Adrenal gland (tissue), 5 donors: ENCODE data around the gene BHLHE23.

Source experiments
- POLR2A ChIP-seq, 2 donors: fragments of 450-650 bp; IDR thresholded peaks; one replicate each; pipeline ENCODE4 v1.6.1; 2017; ENCODE audit warnings: antibody characterized with exemption in 2 of 2, mild to moderate bottlenecking in 2 of 2, moderate library complexity in 1 of 2
- TF ChIP-seq, protein P1 (sequence below), 6 experiments: fragments of 450-650 bp in 4 of 6; fragments of 200-600 bp in 2 of 6; sonication (generic) in 1 of 6; IDR thresholded peaks; 1 replicate in 5 of 6; 2 replicates in 1 of 6; pipeline versions ENCODE4 v1.5.1 to v1.8.0; 2016 to 2021; ENCODE audit warnings: antibody characterized with exemption in 6 of 6, mild to moderate bottlenecking in 2 of 6, moderate library complexity in 1 of 6
- donor health status: DM: no; HTN: no; CAD: no.

DNA sequence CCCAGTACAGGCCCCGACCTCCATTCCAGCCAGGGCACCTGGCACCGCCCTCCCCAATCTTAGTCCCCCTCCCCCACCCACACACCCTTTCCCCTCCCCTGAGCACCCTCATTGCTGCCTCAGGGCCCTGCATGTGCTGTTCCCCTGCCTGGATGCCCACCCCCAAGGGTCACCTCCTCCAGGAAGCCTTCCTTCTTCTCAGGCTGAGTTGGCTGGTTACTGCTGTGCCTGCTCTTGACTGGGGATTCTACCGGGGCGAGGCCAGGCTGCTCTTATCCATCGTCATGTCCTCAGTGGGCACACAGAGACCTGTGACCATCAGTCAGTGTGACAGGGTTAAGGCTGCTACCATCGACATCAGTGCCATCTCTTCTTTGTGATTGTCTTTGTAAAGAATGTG, 23.6 kb downstream of the BHLHE23 start:
- TF ChIP-seq, protein P1, sequence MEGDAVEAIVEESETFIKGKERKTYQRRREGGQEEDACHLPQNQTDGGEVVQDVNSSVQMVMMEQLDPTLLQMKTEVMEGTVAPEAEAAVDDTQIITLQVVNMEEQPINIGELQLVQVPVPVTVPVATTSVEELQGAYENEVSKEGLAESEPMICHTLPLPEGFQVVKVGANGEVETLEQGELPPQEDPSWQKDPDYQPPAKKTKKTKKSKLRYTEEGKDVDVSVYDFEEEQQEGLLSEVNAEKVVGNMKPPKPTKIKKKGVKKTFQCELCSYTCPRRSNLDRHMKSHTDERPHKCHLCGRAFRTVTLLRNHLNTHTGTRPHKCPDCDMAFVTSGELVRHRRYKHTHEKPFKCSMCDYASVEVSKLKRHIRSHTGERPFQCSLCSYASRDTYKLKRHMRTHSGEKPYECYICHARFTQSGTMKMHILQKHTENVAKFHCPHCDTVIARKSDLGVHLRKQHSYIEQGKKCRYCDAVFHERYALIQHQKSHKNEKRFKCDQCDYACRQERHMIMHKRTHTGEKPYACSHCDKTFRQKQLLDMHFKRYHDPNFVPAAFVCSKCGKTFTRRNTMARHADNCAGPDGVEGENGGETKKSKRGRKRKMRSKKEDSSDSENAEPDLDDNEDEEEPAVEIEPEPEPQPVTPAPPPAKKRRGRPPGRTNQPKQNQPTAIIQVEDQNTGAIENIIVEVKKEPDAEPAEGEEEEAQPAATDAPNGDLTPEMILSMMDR (IDR thresholded peaks at IDR 0.05): no peak
- TF ChIP-seq POLR2A (IDR thresholded peaks at IDR 0.05): no peak
